NCI-H2196 (cell line): ENCODE data around the gene ZCCHC14.

Source experiments
- DNase-seq: peaks from one replicate; lab custom pipeline; 2025; ENCODE audit not compliant: unreplicated experiment; lab: John Stamatoyannopoulos, UW

Gene ZCCHC14

DNA sequence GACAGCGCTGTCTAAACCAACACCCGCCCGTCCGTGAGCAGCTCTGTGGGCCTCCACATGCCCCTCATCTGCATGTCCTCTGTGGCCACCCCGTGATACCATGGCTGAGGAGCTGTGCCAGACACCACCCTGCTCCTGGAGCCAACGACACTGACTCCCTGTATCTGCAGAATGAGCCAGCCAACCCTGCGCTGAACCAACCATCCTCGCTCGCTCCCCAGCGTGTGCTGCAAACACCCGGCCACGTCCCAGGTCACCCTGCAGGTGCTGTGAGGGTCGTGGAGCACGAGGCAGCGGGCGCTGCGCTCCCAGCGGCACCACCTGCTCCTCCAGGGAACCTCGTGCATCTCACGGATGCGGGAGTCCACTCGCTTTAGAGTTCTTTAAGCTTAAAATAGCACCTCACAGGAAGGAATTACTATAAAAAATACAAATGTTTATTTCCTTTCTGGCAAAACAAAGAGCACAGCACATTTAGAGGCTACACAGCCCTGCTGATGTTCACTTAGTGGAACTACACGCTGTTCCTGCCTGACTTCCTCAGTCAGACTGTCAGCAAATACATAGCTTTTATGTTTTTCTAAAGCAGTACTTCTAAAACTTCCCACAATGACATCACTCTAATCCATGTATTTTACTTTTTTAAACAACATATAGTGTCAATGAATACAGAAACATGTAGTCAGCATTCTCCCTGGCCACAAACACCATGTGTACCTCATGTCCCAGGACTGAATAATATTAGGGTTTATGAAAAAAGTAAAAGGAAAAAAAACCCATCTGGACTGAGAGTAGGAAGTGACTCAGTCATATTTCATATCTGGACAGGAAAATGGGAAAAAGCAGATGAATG lies 57.2 kb downstream of the ZCCHC14 start:
- no peak for DNase-seq

DNA sequence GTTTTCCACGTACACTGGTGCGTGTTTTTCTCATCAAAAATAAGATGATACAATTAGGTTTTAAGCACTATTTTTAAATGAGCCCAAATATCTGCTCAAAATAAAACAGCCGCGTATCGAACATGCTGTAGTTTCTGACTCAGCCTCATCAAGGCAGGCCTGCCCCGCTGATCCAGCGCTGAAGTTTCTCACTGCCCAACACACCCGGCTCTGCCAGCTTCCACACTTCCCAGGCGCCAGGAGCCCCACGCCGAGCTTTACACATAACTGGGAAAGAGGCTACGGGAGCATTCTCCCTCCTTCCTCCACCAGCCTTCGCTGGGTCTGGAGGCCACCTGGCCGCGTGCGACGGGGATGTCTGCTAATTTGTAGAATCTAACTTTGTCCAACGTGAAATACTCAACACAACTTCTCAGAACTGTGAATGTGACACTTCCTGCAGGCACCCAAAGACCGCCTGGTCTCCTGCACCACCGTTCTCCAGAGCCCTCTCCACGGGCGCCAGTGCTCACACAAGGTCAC lies 58.6 kb downstream of the ZCCHC14 start:
- no peak for DNase-seq

DNA sequence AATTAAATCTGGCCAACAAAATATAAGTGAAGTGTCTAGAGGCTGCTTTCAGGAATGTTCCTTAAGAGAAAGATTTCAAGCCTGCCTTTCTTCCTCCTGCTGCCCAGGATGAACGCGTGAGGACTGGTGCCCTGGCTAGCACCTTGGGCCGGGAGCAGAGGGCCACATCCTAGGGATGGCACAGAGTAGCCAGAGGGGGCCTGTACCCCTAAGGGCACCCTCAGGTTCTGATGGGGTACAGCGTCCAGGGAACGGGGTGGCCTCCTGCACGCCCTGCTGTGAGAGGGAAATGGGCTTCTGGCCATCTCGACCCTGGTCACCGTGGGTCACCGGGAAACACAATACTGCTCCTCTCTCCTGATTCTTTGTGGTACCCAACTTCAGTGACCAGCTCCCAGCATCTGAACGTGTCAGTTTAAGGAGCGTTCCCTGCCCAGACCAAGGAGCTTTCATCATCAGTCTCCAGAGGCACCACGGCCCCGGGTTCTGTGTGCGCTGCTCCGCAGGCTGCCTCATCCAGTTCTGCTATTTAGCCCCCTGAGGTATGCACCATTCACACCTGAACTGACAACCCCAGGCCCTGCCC lies 60.4 kb downstream of the ZCCHC14 start:
- DNase-seq: no peak

DNA sequence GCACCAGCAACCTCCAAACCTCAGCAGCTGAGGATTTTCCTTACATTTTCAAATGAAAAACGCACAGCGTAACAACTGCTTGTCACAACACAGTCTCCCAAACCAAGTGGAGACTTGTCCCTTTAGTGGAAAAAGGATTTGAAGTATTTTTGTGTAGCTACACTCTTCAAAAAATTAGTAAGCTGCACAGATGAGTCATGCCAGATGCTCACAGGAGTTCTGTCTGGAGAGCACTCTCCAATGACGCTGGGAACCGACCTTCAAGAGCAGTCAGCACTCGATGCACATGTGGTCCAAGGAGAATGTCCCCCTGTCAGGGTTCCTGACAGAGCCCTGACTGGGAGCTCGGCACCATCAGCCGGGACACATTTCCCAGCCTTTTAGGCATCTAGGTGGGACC lies 60.9 kb downstream of the ZCCHC14 start:
- DNase-seq: no peak

DNA sequence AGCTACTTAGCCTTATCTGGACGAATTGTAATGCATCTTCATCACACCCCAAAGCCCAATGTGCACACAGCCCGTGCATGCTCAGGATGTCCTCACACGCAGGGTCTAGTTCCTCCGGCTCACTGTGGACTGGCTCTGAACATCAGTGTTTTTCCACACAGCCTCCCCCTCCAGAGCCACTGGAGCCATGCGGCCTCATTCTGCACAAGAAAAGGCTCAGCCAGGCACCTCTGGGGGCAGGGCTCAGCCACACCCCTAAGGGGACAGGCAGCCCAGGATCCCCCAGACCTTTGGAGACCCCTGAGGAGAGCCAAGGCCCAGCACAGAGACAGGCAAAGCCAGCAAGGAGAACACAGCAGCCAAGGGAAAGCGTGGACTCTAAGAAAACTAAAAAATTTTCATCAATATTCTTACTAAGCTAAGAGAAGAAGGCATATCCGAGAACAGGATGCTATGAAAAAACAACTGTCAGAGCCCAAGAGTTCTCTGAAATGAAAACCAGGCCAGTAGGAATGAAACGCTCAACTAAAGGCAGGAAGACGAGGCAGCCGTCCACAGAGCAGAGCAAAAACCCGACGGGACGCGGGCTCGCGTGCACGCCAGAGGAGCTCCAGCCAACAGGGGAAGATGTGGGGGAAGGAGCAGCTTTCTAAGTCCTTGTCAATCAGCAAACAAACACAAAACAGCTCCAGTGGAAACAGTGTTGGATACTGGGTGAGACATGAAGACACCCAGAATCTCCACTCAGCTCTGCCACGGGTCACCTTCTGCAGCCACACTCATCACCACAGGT lies 66.2 kb downstream of the ZCCHC14 start:
- no peak for DNase-seq

DNA sequence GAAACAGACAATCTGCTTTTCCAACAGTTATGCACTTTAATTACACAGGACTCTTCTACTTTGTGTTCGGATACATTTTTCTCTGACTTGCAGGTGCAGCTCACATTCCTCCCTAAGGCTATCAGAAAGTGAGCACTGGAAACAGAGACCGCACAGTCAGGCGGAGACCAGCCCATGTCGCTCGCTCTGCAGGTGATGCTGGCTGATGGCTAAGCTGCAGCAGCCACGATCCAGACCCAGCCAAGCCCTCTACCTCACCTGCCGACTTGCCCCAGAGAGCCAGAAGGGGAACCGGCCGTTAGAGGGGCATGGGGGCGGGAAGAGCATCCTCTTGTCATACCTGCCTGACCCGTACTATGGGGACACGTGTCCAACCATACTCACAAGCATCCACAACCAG lies 66.9 kb downstream of the ZCCHC14 start:
- no peak for DNase-seq

DNA sequence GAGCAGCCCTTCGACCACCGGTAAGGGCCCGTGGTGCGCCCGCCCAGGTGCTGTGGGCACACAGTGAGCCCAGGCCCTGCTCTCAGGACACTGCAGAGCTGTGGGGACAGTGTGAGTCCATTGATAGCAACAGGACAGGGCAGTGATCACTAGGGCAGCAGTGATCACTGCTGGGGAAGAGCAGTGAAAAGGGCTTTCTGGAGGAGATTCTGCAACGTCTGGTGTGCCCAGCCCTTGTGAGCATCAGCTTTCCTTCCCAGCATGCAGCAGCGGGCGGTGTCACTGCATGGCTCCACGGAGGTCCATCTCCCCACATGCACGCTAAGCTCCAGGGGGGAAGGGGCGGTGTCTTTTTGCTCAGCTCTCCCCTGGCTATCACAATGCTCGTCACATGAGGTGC lies 68.6 kb downstream of the ZCCHC14 start:
- no peak for DNase-seq

DNA sequence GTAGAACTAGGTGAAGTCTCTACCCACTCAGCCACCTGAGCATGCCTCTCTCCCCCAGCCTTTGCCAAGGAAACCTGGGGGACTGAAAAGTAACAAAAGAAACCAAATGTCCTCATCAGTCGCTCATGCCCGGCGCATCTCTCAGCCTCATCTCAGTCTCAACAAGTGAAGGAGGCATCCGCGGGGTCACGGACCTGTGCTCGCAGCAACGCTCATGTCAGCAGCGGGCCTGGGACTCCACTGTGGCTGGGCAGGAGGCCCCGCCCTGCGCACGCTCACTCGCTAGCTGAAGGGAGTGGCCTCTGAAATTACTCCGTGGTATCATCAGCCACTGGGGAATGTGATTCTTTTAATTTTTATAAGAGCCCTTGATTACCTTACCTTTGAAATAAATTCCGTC lies 69.4 kb downstream of the ZCCHC14 start:
- no peak for DNase-seq

DNA sequence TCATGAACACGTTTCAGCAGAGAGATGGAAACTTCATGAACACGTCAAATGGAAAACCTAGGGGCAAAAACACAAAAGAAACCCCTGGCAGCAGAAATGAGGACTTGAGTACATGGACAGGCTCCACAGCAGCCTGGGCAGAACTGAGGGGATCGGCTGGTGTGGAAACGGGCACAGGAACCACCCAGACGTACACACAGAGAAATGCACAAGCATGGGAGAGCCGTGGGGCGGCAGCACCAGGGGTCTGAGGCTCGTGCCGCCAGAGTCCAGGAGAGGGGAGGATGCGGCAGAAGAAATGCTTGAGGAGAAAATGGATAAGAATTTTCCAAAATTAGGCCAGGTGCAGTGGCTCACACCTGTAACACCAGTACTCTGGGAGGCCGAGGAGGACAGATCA lies 70.7 kb downstream of the ZCCHC14 start:
- DNase-seq: no peak

DNA sequence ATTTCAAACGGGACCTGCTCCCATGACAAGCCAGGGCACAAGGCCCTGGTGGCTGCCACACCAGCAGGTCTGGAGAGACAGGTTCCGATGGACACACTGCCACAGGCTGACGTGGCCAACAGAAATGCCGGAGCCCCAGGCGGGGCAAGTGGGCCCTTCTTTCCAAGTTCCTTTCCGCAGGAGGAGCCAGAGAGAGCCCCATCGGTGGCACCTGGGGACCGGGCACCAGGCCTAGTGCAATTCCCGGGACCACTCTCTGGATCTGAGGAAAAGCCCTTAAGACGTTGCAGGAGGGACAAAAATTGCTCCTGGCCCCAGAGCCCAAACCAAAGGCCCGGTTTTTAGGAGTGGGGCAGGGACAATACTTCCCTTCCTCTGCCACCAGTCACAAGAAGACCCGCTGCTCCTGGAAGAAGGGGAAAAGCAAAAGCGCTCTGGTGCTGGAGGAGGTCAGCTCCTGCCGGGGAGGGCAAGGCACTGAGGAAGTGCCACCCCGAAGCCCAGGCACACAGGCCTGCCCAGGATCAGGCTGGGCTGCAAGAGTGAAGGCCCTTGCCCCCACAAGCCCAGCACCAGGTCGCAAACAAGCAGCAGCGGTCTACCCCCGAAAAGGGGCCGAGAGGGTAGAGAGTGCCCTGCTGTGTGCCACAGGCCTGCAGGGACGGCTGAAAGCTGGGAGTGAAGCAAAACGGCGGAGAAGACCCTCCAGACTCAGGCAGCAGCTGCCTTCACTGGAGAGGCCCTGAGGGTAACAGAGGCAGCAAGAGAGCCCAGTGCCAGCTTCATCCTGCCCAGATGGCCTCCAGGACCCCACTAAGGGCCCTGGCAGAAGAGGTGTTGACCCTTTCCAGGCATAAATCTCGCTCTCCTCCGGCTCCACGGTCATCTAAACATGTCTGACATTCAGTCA lies 71.6 kb downstream of the ZCCHC14 start:
- no peak for DNase-seq

DNA sequence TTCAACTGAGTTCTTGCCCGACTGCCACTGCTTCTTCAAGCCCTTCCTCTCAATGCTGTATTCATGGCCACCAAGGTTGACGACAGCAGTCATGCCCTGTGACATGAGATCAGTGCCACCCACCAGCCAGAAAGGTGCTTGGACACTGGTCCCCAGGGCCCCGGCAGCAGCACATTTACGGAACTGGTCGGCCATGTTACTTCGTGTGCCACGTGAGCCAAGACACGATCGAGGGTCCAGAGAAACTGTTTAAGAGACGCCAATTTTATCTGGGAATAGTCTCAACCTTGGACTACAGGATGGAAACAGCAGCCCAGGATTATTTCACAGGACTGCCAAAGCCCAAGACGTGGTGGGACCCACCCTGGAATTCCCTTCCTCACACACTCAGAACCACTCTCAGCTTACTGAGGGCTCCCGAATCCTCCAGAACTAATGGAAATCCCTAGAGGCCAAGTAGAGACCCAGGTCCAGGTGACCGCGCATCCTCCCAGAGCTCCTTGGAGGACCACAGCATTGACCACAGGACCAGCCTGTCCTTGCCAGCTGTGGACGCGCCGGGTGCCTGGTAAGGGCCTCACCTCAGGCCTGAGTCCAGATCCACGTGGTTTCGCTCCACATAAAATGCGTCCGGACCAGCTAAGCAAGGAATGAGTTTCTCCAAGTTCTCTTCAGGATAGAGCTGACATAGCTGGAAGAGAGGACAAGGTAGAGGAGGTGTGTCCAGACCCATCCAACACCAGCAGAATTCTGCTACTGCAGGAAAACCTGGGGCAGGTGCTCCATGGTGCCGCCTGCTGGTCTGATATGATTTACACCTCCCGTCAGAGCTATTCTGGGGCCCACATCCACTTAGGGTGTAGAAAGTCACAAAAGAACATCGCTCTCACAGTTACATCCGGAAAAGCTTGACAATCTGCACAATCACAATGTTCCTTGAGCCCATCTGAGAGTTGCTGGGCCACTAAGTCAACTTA lies 72.5 kb downstream of the ZCCHC14 start:
- DNase-seq: no peak

DNA sequence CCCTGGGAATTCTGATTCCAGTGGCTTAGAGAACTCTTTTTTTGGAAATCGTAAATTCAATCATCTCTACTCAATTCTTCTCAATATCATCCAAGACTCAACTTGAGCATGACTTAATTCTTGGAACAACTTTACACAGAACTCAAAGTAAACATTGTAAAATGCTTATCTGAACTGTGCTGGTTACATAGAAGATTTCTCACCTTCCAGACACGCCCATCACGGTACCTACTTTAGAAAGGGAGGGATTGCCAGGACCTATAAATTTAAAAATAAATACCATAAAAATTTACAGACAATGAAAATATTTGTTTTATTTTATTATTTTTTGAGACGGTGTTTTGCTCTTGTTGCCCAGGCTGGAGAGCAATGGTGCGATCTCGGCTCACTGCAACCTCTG lies 74.2 kb downstream of the ZCCHC14 start:
- no peak for DNase-seq

DNA sequence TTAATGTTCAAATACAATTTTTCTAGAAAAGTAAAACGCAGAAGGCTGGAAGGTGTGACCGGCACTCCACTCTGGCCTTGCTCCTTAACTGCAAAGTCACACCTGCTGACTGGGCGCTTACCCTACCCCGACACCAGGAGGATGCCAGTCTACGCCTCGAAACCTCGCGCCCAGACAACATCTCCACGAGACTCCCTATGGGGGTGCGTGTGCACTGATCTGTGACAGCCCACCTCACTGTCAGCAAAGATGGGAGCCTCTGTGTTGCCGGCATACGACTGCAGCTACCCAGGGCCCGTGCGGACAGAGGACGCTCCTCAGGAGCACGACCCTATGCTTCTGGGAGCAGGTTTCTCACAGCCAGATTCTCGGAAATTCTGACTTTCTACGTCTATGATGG lies 74.6 kb downstream of the ZCCHC14 start:
- no peak for DNase-seq

DNA sequence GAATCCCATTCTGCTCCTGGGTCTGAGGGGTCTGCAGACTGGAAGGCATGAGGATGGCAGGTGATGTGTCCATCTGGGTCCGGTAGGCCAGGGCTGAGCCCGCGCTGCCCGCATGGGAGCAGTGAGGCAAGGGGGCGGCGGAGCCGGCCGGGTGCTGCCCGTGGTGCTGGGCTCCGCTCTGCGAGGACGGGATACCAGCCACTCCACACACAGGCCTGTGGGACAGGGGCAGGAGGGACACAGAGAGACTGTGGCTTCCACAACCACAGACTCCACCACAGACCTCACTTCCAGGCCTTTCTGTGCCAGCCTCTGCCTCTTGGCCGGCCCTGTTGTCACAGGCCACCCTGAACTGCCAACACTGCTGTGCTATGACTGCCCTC lies 75.3 kb downstream of the ZCCHC14 start:
- no peak for DNase-seq

DNA sequence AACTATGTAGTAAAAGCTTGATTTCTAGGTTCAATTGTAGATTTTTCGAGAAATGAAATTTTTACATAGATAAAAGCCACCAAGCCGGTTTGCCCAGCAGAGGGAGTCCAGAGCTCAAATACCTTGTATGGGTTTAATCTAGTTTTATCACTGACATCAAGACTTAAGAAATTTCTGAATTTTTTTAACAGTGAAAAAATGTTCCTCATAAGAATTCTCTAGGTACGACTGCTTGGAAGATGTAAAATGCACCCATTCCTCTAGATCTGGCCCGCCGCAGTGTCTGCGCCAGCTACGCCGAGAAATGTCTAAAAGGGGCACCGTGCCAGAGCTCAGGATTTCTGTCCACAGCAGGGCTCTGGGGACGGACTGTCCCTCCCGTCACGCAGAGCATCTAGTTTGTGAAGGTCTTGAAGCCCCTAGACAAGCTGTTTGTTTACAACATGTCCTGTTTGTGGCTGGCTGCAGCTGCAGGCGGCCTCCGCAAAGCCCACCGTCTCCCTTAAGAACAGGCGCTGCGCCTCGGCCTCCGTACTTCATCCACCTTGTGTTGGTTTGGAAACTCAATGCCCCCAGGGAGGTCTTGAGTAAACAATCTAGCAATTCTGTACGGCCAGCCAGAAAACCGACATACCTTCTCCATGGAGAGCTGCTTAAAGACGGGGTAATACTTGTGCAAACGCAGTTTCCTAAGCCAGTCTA lies 75.8 kb downstream of the ZCCHC14 start:
- DNase-seq: peak; percentile 16

DNA sequence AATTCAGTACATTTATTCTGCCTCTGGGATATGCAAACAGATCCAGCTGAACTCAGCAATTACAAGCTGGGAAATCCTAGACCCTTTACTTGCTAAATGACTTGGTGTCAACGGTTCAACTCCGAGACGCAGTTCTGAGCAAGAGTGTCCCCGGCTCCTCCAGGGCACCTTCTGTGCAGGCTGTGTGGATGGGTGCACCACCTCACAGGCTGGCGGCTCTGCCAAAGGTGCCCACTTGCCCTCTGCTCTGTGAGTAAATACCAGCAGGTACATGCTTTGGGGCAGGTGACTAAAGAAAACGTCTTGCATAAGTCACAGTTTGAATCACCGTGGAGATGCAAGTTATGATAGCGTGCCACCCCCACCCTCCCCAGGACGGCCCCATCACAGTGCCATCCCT lies 77.4 kb downstream of the ZCCHC14 start:
- DNase-seq: no peak

DNA sequence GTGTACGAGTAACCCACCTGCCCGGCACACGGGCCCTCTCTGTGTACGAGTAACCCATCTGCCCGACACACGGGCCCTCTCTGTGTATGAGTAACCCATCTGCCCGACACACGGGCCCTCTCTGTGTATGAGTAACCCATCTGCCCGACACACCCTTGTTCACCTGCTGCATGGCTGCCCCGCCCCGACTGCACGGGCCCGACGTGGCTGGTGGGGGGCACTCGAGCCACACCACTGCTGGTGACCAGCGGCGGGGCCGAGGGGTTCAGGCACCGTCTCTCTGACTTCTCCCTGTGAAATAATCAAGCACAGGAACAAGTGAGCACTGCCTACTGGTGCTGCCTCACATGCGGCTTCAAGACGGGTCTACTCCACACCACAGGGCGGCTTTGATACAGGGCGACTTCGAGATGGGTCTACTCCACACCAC lies 78.6 kb downstream of the ZCCHC14 start:
- DNase-seq: no peak

DNA sequence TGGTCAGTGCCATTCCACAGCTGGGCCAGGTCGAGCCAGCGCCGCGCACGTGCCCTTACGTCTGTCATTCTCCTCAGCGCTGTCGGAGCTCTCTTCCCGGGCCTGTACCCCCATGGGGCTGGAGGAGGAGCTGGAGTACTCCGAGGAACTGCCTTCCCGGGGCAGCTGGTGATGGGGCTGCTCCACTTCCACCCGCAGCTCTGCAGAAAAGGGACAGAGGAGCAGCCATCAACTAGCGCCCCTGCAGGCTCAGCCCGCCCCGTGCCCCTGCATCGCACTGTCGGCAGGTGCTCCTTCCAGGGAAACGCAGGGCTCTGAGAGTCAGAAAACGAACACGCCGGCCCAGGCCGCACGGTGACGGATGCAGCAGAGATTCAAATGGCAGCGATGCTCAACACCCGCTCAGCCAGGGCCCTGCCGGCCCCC lies 79.8 kb downstream of the ZCCHC14 start:
- DNase-seq: no peak
